CD4-positive, alpha-beta T cell treated with Interleukin-6 for 4 hours (primary cell): ENCODE data around the gene TRIM33.
"Not testable (repeated sequence)": the region's sequence is repeated elsewhere in the genome, so short reads cannot be mapped to it uniquely, and the experiment has no call there.

Experiments
- DNase-seq: peaks from one replicate; pipeline ENCODE4 v3.0.0-alpha.2; 2020; ENCODE audit warnings: mixed read lengths

TRIM33 gene

DNA sequence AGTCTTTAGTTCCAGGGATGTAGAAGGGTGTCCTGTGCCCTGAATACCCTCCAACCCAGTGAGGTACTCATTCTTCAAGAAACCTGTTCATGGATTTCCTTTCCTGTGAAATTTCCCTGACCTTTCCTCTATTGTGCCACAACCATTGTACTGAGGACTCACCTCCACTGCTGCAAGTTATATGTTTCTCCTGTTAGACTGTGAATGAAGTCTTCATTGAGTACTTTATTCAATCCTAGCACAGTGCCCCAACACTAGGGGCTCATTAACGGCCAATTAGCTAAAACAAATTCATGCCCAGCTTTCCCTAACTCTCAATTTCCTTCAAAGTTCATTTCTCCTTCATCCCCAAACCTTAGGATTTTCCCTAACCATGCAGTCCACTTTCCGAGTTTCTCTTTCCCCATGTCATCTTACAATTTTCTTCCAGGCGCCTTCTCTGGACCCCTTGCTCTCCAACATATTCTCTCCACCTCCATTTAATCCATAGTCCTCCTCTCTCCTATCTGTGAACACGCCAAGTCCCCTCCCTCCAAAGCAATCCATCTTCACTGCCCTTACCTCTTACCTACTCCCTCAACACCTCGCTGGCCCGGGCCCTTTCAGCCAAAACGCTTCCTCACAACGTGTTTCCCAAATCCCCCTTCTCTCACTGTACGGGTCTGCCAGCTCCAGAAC, 1.3 kb downstream of the TRIM33 start:
- DNase-seq: no peak

DNA sequence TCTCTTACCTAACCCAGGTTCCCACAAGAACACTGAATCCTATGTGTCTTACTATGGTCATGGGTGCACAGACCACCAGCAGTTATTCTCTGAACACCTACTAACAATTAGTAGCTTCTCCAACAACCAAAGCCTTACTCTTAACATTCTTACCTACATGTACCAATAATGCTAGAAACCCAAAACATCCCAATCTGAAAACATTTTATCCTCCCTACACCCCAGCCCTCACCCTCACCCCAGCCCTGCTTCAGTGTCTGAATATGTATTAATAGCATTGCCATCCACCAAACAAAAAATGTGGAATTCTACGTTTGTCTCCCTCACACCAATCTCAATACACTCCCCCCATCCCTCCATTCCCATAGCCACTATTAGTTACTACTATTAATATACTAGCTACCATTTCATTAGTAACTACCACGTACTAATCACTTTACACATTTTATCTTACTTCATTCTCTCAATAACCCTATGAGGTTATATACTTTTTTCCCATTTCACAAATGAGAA, 2.6 kb downstream of the TRIM33 start:
- DNase-seq: no peak

DNA sequence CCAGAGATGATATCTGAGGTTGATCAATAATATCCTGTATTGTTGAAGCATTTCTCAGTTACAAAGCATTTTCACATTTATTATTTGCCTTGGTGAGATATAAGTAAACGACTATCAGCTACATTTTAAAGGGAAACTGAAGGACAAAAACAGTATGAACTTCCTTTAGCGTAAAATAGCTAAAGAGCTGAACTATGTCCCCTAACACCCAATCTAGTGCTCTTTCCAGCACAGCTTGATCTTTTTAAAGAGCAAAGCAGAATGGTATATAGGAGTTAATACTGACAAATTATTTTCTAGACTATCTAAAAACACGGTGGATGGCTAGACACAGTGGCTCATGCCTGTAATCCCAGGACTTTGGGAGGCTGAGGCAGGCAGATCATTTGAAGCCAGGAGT, 3.5 kb downstream of the TRIM33 start:
- DNase-seq: no peak

DNA sequence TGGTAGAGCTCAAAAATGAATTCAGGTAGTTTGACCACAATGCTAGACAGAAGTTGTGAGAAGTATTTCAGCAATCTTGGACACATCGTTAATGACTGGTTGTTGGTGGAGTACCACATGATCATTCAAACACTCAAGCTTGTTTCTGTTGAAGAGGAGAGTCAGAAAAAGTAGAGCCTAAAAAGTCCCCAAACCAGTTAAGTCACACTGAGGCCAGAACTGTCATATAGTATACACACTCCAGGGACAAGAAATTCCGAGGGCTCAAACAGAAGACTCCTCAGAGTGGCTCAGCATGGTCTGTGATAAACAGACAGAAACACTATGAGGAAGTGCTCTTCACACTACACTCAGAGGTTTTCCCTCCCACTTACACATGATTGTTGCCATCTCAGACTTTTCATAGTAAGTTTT, 5.8 kb downstream of the TRIM33 start:
- no peak for DNase-seq

DNA sequence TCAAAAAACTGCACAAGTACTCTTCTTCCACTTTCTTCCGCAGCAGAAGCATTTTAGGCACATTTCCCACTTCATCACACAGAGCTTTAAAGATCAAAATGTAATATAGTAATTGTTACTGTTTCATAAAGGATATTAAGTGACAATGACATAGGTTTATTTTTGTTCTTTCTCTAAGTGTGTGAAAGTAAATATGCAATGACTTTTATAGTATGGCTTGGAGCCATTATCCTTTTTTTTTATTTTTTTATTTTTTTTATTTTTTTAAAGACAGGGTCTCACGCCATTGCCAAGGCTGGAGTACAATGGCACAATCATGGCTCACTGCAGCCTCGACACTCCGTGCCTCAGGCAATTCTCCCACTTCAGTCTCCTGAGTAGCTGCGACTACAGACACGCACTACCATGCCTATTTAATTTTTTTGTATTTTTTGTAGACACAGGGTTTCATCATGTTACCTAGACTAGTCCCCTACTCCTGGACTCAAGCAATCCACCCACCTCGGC, 7.0 kb downstream of the TRIM33 start:
- DNase-seq: no peak

DNA sequence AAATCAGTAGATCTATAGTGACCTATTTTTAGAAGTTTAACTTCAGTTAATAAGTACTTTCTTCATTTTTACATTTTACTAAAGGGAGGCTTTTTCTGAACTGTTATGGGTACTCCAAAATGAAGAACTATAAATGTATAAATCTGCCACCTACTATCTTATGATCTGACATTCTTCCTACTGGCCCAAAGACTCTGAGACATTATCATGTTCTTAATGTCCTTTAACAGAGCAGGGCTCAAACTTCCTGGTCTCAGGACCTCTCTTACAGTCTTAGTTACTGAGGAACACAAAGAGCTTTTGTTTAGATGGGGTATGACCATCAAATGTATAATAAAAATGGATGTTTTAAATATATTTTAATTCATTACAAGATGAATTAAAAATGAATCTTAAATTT, 8.9 kb downstream of the TRIM33 start:
- DNase-seq: no peak

DNA sequence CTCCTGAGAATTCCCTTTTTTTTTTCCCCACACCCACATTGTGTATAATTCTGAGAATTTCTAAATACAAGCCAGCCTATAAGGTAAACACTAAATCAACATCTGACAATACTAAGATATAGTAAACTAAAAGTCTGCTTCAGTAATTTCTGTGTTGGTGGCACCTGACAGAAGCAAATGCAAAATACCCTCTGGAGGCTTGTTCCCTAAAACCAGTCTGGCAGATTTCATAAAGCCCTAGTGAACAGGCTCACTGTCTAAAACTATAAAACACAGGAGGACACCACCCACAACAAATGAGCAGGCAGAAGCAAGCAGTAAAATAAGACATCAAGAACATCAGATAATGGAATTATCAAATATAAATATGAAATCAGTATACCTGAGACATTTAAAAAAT, 11.5 kb downstream of the TRIM33 start:
- no peak for DNase-seq

DNA sequence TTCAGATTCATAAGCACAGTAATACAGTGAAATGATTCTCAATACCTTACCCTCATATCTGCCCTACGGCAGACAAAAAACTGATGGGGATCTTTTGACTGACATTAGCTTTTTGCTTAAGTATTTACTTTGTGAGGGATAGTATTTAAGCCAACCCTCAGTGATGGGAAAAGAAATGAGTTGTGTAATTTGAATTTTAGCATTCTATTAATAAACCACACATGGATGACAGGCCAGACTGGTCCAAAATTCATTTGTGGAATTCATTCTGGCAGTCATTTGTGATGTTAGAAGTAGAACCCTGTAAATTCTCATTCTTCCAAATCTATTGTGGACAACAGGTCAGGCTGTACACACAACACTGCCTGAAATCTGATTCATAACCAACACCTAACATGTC, 14.9 kb downstream of the TRIM33 start:
- DNase-seq: no peak

DNA sequence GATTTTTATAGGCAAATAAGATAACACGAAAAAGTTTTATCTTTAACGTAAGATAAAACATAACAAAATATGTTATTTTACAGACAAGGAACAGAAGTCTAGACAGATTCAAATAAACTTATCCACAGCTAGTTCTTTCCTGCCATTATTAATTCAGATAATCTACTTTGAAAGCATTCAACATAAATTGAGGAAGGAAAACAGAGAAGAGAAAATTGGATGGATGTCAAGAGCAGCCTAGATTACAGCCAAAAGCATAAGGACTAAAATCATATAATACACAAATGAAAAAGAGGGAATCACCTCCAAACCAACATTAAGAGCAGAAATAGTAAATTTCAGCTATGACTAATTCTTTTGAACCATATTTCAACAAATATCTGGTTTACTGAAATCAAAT, 15.5 kb downstream of the TRIM33 start:
- no peak for DNase-seq

DNA sequence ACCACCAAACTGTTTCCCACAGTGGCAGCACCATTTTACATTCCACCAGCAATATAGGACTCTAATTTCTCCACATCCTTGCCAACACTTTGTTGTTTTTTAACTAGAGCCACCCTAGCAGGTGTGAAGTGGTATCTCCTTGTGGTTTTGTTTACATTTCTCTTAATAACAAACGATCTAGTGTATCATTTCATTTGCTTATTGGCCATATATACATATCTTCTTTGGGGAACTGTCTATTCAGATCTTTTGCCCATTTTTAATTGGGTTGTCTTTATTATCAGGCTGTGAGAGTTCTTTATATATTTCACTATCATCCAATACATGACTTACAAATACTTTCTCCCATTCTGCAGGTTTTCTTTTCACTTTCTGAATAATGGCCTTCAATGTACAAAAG, 18.0 kb downstream of the TRIM33 start:
- no peak for DNase-seq

DNA sequence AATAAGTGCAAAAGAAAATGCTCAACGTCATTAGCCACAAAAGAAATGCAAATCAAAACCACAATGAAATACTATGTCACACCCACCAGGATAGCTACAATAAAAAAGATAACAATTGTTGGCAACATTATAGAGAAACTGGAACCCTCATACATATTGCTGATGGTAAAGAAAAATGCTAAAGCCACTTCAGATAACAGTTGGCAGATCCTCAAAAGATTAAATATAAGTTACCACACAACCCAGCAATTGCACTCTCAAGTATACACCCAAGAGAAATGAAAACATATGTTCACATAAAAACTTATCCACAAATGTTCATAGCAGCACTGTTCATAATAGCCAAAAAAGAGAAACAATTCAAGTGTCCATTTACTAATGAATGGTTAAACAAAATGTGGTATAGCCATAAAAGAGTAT, 20.7 kb downstream of the TRIM33 start:
- DNase-seq: no peak

DNA sequence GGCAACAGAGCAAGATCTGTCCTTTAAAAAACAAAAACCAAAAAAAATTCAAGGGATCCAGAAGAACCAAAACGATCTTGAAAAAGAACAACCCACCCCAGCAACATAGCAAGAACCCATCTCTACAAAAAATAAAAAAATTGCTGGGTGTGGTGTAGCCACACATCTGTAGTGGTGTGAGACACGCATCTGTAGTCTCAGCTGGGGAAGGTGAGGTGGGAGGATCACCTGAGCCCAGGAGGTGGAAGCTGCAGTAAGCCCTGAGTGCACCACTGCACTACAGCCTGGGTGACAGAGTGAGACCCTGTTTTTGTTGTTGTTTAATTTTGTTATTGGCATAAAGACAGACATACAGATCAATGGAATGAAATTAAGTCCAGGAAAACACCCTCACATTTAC, 22.3 kb downstream of the TRIM33 start:
- no peak for DNase-seq

DNA sequence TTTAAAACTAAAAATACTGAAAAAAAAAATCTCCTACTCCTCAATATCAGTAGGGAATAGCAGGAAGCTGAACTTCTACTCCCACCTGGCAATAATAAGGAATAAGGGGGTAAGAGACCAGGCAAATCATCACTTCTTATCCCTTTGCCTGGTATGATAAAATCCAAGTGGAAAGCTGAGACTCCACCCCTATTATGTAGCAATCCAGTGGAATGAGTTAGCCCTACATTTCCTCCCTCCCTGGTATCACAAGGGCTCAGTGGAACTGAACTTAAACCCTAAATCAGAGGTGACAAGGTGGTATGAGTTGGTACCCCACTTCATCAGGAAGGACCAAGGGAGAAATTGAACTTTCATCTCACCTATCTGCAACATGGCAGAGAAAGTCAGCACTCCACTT, 25.7 kb downstream of the TRIM33 start:
- no peak for DNase-seq

DNA sequence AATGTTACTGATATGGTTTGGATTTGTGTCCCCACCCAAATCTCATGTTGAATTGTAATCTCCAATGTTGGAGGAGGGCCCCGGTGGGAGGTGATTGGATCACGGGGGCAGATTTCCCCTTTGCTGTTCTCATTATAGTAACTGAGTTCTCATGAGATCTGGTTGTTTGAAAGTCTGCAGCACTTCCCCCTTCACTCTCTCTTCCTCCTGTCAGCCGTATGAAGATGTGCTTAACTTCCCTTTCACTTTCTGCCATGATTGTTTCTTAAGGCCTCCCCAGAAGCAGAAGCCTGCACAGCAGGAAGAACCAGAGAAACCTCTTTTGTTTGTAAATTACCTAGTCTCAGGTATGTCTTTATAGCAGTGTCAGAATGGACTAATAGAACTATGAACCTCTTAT, 28.4 kb downstream of the TRIM33 start:
- DNase-seq: peak; percentile 9

DNA sequence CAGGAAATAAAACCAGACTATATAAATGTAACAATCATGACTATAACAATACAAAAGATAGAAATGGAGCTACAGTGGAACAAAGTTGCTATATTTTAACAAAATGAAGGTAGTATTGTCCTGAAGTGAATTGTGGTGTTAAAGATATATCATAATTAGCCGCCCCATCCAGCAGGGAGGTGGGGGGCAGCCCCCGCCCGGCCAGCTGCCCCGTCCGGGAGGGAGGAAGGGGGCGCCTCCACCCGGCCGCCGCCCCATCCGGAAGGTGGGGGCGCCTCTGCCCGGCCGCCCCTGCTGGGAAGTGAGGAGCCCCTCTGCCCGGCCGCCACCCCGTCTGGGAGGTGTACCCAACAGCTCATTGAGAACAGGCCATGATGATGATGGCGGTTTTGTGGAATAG, 31.4 kb downstream of the TRIM33 start:
- DNase-seq: not testable (repeated sequence)

DNA sequence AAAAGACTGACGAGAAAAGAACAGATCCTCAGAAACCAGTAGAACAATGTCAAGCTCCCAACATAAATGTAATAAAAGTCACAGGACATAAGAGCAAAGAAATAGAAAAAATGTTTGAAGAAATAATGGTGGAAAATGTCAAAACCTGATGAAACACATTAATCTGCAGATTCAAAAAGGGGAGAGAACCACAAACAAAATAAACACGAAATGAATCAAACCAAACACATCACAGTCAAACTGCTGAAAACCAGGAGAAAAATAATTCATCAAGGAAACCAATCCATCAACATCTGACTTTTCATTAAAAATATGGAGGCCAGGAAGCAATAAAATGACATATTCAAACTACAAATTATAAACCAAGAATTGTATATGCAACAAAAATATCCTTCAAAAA, 31.9 kb downstream of the TRIM33 start:
- no peak for DNase-seq

DNA sequence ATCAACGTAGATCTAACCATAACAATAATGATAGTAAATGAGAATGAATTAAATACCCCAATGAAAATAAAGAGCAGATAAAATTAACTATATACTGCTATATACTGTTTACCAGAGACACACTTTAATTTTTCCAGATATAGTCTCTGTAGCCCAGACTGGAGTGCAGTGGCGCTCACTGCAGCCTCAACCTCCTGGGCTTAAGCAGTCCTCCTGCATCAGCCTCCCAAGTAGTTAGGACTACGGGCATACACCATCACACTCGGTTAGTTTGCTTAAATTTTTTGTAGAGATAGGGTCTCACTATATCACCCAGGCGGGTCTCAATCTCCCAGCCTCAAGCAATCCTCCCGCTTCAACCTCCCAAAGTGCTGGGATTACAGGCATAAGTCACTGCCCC, 37.2 kb downstream of the TRIM33 start:
- DNase-seq: no peak

DNA sequence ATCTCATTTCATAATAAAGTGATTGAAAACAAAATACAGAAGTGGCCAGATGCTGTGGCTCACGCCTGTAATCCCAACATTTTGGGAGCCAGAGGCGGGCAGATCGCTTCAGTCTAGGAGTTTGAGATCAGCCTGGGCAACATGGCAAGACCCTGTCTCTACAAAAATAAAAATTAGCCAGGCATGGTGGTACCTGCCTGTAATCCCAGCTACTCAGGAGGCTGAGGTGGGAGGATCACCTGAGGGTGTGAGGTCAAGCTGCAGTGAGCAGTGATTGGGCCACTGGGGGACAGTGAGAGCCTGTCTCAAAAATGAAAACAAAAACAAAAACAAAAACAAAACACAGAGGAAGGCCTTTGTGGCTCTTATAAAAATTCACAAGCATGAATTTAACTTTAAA, 38.6 kb downstream of the TRIM33 start:
- DNase-seq: no peak

DNA sequence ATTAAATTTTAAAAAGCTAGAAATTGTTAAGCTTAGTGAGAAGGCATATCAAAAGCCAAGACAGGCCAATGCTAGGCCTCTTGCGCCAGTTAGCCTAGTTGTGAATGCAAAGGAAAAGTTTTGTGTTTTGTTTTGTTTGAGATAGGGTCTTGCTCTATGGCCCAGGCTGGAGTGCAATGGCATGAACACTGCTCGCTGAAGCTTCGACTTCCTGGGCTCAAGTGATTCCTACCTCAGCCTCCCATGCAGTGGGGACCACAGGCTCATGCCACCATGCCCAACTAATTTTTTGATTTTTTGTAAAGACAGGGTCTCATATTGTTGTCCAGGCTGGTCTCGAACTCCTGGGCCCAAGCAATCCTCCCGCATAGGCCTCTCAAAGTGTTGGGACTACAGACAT, 40.3 kb downstream of the TRIM33 start:
- no peak for DNase-seq

DNA sequence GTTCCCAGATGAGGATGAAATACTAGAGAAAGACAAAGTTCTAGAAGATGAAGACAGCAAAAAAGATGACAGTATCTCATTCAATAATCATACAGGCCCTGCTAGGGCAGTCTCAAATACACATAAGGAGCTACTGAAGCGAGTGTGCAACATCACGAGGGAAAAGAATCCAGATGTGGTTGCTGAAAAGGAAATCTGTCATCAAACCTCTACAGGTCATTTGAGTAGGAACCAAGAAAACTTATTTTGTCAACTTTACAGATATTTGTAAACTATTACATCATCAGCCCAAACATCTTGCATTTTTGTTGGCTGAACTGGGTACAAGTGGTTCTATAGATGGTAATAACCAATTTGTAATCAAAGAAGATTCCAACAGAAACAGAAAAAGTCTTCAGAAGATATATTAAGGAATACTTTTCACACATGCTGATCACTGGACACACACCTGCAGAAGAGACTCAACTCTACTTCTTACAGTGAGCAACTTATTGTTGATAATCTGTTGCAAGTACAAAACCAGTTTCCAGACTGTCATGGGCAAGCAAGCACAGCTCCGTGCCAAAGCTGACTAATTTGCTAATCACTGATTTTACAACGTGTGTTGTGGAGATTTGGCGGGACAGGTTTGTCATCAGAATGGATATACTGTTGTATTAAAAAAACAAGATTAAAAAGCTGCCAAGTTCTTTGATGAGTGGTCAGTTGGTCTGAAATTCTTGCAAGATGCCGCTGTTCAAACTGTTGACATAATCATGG, 42.1 kb downstream of the TRIM33 start:
- no peak for DNase-seq

DNA sequence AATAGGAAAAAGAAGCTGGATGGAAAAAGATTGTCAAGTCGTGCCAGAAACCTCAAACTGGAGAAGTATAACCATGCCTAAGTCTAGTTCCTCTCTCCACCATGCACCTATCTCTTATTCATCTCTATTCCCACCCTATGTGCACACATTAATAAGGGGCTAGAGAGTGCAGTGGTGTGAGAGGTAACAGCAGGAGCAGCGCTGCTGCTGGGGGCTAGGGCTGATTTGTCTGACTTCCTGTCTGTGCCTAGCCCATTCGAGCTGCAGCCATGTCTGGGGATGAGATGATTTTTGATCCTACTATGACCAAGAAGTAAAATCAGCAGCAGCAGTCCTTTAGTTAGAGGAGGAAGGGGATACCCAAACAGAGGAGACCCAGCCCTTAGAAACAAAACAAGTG, 43.0 kb downstream of the TRIM33 start:
- peak; percentile 28 for DNase-seq

DNA sequence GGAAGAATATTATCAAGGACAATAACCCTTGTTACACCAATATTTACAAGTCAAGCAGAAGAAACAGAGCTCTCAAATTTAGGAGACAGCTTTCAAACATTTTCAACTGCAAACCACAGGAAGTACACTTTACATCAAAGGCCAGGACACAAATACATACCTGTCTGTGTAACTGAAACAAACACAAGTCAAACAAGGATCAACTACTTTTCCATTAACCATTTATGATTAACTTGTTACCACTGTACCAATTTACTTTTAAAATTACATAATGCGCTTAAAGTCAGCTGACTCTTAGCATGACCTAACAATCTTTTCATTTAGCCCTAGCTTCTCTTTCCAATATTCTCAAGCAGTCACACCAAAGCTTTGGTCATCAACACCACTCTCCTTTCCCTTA, 43.5 kb downstream of the TRIM33 start:
- DNase-seq: no peak

DNA sequence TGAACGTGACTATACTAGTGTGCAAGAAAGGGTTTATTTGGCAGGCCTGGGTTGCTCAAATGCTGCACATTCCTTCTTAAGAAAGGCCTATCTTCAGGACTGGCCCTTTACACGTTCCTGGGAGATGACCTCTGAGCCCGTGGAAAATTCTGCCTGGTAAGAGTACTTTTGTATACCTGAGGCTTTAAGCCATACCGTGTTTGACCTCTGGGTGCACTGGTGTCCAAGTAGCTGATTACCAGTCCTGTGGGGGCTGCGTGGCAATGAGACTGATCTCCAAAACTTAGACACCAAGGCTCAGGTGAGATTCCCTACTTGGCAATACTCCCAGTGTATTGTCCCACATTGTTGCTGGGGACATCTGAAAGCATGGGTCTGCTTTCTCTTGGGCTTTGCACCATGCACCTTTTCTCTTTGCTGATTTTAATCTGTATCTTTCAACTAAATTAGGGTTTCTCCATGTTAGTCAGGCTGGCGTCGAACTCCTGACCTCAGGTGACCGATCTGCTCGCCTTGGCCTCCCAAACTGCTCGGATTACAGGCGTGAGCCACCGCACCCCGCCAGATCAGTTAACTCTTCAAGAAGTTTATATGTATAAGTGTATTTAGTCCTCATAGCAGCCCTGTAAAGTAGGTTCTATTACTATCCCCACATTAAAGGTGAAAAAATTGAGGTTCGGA, 44.5 kb downstream of the TRIM33 start:
- DNase-seq: no peak

DNA sequence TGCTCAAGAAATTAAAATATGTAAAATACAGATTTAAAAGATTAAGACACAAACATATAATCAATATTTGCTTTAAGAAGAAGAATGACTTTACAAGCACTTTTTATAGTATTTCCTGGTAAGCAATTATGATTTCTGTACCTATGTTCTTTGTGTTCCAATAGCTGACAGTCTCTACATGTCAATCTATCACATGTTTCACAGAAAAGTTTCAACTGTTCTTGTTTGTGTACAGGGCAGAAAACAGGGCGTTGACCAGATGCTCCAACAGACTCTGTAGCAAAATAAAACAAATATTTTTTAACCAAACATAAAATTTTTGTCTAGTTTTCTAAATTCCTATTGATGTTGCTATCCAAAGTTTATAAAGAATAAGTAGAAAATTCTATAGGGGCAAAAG, 48.0 kb downstream of the TRIM33 start:
- DNase-seq: no peak
